Upper lobe of right lung (tissue), 1 donor: ENCODE data around the gene WWOX. TPM values are rescaled to one million over a fixed set of nuclear protein-coding genes. Genes with fewer than 3 reads are reported as not detected.
A peak's percentile ranks its signal among the peaks of the same experiment; 100 is the strongest.

Experiments
- ATAC-seq: fragments of 200-7000 bp; cut with Tn5 transposase; one replicate; pipeline ENCODE4 v1.9.1; 2020; ENCODE audit warnings: mild to moderate bottlenecking, moderate library complexity
- DNase-seq: peaks from one replicate; pipeline ENCODE4 v3.0.0-alpha.2; 2020
- H3K27ac ChIP-seq: fragments of 200-600 bp; one replicate; pipeline ENCODE4 v1.8.0; 2022
- H3K27me3 ChIP-seq: fragments of 200-600 bp; one replicate; pipeline ENCODE4 v1.8.0; 2022; ENCODE audit warnings: mild to moderate bottlenecking
- H3K36me3 ChIP-seq: fragments of 200-600 bp; one replicate; pipeline ENCODE4 v1.8.0; 2022
- H3K4me1 ChIP-seq: fragments of 200-600 bp; one replicate; pipeline ENCODE4 v1.8.0; 2022
- H3K4me3 ChIP-seq: fragments of 200-600 bp; one replicate; pipeline ENCODE4 v1.8.0; 2022; ENCODE audit warnings: mild to moderate bottlenecking
- H3K9me3 ChIP-seq: fragments of 200-600 bp; one replicate; pipeline ENCODE4 v1.8.0; 2022
- CTCF ChIP-seq: fragments of 200-600 bp; IDR thresholded peaks from one replicate; pipeline ENCODE4 v1.8.0; 2022; ENCODE audit warnings: antibody characterized with exemption
- intact Hi-C: fragments of 100-400 bp; cut with DNase I; formaldehyde crosslinking; loops from one replicate; pipeline ENCODE4 v1.11.0; 2022
- total RNA-seq: library from RNA; stranded (reverse); fragmentation: NEBNext Ultra II Directional; extraction: Animal tissue kit (Norgen Biotek cat#: 25700); gene quantifications from one replicate; pipeline ENCODE4 v1.2.1, GENCODE V29; 2021
- donor health status: DM: no; HTN: yes; CAD: no; lungs with severe emphysema.

WWOX gene
- total RNA-seq, 1 donor from 2014 or later: 17.0 TPM

DNA sequence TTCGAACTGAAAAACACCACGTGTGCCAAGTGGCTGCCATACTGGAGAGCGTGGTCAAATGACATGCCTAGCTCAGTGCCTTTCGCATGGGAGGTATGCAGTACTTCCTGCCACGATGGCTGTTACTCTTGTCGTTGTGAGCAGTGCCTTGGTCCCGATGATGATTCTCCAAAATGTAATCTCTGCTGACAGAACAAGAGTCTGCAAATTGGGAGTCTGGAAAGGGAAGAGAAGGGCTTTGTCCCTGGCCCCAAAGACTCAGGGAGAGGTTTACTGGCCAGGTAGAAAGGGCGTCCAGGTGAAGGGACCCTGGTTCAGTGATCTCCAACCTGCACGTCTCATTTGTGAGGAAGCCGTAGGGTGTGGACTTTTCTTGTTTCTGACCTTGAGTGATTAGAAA, 336.6 kb downstream of the WWOX start:
- TF ChIP-seq CTCF: no peak
- Histone ChIP-seq H3K4me1 (no peaks in the 10 kb centered on the region), H3K9me3 (no peaks in the 10 kb centered on the region), H3K4me3 (no peak overlapping the region), H3K27ac (no peak overlapping the region), H3K27me3 (no peaks in the 10 kb centered on the region), H3K36me3 (no peaks in the 10 kb centered on the region)
- intact Hi-C loops: no loop called here
- DNase-seq (no peak), ATAC-seq (no peak)

DNA sequence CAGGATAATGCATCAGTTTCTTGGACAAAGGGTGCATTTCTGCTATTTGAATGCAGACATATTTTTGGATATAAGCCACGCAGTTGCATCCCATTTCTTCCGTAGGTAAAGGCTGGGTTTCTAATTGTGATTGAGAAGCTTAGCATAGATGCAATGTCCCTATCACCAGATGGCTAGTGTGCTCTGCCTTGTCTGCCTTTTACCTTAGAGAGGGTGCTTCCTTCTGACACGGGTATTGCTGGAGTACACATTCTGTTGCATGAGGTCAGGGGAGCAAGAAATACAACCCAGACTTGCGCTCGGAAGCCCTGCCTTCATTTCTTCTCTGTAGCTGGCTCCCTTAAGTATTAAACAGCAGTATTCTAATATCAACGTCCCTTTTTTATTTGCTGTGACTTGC, 337.4 kb downstream of the WWOX start:
- no peak overlapping the region for H3K27ac ChIP-seq
- H3K4me1 ChIP-seq: no peaks in the 10 kb centered on the region
- H3K36me3 ChIP-seq: no peaks in the 10 kb centered on the region
- no peak for DNase-seq
- no peak for ATAC-seq
- H3K27me3 ChIP-seq: no peaks in the 10 kb centered on the region
- H3K4me3 ChIP-seq: no peak overlapping the region
- TF ChIP-seq CTCF: no peak
- H3K9me3 ChIP-seq: no peaks in the 10 kb centered on the region
- intact Hi-C loops: no loop called here

- DNase-seq (no peak), ATAC-seq (peak; percentile 75)
- Histone ChIP-seq H3K4me1 (no peaks in the 10 kb centered on the region), H3K9me3 (no peaks in the 10 kb centered on the region), H3K27ac (no peak overlapping the region), H3K4me3 (no peak overlapping the region), H3K27me3 (no peaks in the 10 kb centered on the region), H3K36me3 (no peaks in the 10 kb centered on the region)
- peak; percentile 95 for TF ChIP-seq CTCF
- intact Hi-C loops: no loop called here
Measured at GRCh38 chr16:78437352-78437968, 338.0 kb downstream of the WWOX start.

DNA sequence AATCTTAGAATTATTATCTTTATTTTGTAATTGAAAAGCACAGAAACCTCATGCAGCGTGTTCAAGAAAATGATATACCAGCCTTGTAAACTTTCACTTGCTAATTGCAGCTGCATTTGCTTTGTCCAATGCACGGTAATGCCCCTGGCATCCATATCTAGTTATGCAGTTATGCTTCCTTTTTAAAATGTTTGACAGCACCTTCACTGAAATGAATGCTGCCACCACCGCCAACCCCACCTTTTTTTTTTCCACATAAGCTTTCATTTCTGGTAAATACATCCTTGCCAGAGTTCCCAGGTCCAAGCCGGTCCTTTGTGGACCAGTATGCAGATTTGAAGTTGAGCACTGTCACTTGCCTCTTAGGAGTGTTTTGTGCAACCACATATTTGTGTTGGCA, 338.8 kb downstream of the WWOX start:
- Histone ChIP-seq H3K4me1 (no peaks in the 10 kb centered on the region), H3K9me3 (no peaks in the 10 kb centered on the region), H3K27me3 (no peaks in the 10 kb centered on the region), H3K27ac (no peak overlapping the region), H3K4me3 (no peak overlapping the region), H3K36me3 (no peaks in the 10 kb centered on the region)
- intact Hi-C loops: no loop called here
- DNase-seq (no peak), ATAC-seq (no peak)
- TF ChIP-seq CTCF: no peak

DNA sequence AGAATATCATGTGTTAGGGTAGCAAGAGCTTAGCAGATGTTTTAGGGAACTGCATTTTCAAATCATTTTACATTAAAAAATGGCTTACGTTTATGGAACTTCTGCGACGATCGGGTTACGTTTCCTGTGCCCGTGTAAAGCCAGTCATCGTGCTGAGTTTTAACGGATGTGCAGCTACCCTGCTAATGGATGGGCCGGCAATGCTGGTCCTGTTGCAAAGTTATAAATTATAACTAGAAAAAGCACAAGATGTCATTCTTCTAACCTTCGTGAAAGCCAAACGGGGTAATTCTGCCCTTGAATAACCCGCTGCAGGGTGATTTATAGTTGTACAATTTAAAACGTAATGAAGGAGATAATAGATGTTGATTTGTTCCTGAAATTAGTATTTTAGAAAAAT, 339.2 kb downstream of the WWOX start:
- no peak for TF ChIP-seq CTCF
- no peaks in the 10 kb centered on the region for H3K9me3 ChIP-seq
- H3K27ac ChIP-seq: no peak overlapping the region
- H3K27me3 ChIP-seq: no peaks in the 10 kb centered on the region
- H3K36me3 ChIP-seq: no peaks in the 10 kb centered on the region
- no peak overlapping the region for H3K4me3 ChIP-seq
- no peak for ATAC-seq
- DNase-seq: no peak
- intact Hi-C loops: no loop called here
- no peaks in the 10 kb centered on the region for H3K4me1 ChIP-seq

DNA sequence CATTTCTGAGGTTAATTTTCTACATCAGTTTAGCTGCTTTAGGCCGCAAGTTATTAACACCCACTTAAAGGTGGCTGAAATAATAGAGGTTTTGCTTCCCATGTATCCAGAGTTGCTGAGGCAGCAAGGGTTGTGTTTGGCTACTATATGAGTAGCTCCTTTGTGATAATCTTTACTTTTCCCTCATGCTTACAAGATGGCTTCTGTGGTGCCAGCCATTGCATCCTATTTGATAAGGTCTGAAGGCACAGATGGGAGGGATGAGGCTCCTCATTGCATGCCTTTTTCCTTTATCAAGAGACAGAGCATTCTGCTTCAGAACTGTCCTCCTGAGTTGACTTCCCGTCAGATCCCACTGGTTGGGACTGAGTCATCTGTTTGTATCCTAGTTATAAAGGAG, 340.2 kb downstream of the WWOX start:
- Histone ChIP-seq H3K4me1 (no peaks in the 10 kb centered on the region), H3K9me3 (no peaks in the 10 kb centered on the region), H3K27ac (no peak overlapping the region), H3K4me3 (no peak overlapping the region), H3K27me3 (no peaks in the 10 kb centered on the region), H3K36me3 (no peaks in the 10 kb centered on the region)
- no peak for DNase-seq
- no peak for ATAC-seq
- intact Hi-C loops: no loop called here
- no peak for TF ChIP-seq CTCF
